Glutamatergic neuron (in vitro differentiated cells): ENCODE data around the gene CST5. TPM values are rescaled to one million over a fixed set of nuclear protein-coding genes. Genes with fewer than 3 reads are reported as not detected.
A peak's percentile ranks its signal among the peaks of the same experiment; 100 is the strongest.
"Not testable (repeated sequence)": the region's sequence is repeated elsewhere in the genome, so short reads cannot be mapped to it uniquely, and the experiment has no call there.

Source experiments
- DNase-seq: peaks from one replicate; pipeline ENCODE4 v3.0.0; 2022
- H3K27ac Mint-ChIP-seq: one replicate; pipeline ENCODE4 v1.8.0; 2020; ENCODE audit warnings: mild to moderate bottlenecking, mixed read lengths, inconsistent platforms; ENCODE audit not compliant: unreplicated experiment
- H3K27me3 Mint-ChIP-seq: one replicate; pipeline ENCODE4 v1.8.0; 2020; ENCODE audit warnings: mild to moderate bottlenecking, moderate library complexity, mixed read lengths, inconsistent platforms; ENCODE audit not compliant: unreplicated experiment
- H3K36me3 Mint-ChIP-seq: one replicate; pipeline ENCODE4 v1.8.0; 2020; ENCODE audit warnings: mild to moderate bottlenecking, mixed read lengths, inconsistent platforms; ENCODE audit not compliant: unreplicated experiment
- H3K4me1 Mint-ChIP-seq: one replicate; pipeline ENCODE4 v1.8.0; 2020; ENCODE audit warnings: mild to moderate bottlenecking, low read depth, mixed read lengths, inconsistent platforms; ENCODE audit not compliant: unreplicated experiment
- H3K4me3 Mint-ChIP-seq: one replicate; pipeline ENCODE4 v1.8.0; 2020; ENCODE audit warnings: mild to moderate bottlenecking, mixed read lengths, inconsistent platforms; ENCODE audit not compliant: unreplicated experiment
- H3K9me3 Mint-ChIP-seq: one replicate; pipeline ENCODE4 v1.8.0; 2020; ENCODE audit warnings: mild to moderate bottlenecking, moderate library complexity, mixed read lengths, inconsistent platforms; ENCODE audit not compliant: unreplicated experiment
- total RNA-seq: library from RNA; stranded (reverse); fragmentation: NEBNext Ultra II Directional; extraction: Animal tissue kit (Norgen Biotek cat#: 25700); gene quantifications from one replicate; pipeline ENCODE4 v1.2.1, GENCODE V29; 2021; ENCODE audit not compliant: unreplicated experiment
- TF ChIP-seq, protein P1 (sequence below): fragments of 200-600 bp; sonication (generic); IDR thresholded peaks from one replicate; pipeline ENCODE4 v1.5.0; 2021; ENCODE audit not compliant: partially characterized antibody, unreplicated experiment

Gene CST5
- total RNA-seq, 1 donor from 2014 or later, result not detected

DNA sequence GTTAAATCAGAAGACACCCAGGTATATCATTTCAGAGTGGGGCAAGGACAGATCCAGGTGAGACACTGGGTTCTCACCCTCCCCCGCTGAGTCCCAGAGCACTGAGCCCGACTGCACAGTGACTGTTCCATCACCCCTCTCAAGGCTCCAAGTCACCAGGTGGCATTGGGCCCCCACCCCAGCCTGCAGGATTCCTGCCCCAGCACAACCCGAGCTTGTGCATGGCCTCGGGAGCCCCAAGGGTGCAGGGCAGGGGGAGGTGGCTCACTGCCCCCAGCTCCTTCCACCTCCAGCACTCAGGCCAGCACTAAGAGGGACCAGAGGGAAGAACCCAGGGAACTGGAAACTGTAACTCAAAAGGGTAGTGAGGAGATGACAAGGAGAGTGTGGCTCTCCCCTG lies 39.3 kb upstream of the CST5 start:
- peaks cover 4% of the 10 kb centered on the region for H3K36me3 Mint-ChIP-seq
- H3K4me1 Mint-ChIP-seq, result peaks cover 47% of the 10 kb centered on the region
- TF ChIP-seq, protein P1, sequence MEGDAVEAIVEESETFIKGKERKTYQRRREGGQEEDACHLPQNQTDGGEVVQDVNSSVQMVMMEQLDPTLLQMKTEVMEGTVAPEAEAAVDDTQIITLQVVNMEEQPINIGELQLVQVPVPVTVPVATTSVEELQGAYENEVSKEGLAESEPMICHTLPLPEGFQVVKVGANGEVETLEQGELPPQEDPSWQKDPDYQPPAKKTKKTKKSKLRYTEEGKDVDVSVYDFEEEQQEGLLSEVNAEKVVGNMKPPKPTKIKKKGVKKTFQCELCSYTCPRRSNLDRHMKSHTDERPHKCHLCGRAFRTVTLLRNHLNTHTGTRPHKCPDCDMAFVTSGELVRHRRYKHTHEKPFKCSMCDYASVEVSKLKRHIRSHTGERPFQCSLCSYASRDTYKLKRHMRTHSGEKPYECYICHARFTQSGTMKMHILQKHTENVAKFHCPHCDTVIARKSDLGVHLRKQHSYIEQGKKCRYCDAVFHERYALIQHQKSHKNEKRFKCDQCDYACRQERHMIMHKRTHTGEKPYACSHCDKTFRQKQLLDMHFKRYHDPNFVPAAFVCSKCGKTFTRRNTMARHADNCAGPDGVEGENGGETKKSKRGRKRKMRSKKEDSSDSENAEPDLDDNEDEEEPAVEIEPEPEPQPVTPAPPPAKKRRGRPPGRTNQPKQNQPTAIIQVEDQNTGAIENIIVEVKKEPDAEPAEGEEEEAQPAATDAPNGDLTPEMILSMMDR, result no peak
- H3K9me3 Mint-ChIP-seq, result peaks cover 11% of the 10 kb centered on the region
- H3K27me3 Mint-ChIP-seq, result peaks cover 6% of the 10 kb centered on the region
- no peak overlapping the region for H3K27ac Mint-ChIP-seq
- no peak for DNase-seq
- no peak overlapping the region for H3K4me3 Mint-ChIP-seq

DNA sequence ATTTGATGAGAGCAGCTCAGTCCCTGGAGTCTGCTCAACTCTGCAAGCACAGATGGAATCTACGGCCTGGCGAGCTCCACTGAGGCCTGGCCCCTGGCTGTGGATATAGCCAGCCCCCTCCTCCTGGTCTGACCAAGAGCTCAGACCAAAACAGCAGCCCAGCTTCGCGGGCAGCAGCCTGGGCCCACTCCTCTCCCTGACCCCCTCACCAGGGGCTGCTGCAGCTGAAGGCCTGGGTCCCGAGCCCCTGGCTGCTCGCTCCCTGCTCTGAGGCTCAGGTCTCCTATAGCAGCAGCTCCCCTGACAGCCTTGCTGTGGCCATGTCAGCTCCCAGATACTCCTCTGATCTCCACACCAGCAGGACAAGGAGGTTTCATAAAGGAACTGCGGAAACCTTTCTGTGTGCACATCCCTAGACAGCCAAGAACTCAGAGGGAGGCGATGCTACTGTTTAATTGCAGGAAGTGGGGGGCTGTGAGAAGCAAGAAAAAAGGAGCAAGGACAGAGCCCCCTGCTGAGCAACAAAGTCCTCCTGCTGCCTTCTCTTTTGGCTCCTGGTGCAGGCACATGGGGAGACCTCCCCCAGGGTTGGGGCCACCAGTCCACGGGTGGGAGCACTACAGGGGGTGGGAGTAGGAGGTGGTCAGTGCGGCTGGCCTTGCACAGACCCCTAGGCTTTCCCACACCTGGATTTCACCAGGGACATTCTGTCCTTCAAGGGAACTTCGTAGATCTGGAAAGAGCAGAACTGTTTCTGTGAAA lies 38.7 kb upstream of the CST5 start:
- Mint-ChIP-seq H3K36me3 (peaks cover 4% of the 10 kb centered on the region), H3K4me3 (peak overlapping the region; percentile 82), H3K4me1 (peaks cover 47% of the 10 kb centered on the region), H3K27ac (peak overlapping the region; percentile 62), H3K27me3 (peaks cover 6% of the 10 kb centered on the region), H3K9me3 (peaks cover 11% of the 10 kb centered on the region)
- TF ChIP-seq, protein P1, result no peak
- DNase-seq, result peak; percentile 40

DNA sequence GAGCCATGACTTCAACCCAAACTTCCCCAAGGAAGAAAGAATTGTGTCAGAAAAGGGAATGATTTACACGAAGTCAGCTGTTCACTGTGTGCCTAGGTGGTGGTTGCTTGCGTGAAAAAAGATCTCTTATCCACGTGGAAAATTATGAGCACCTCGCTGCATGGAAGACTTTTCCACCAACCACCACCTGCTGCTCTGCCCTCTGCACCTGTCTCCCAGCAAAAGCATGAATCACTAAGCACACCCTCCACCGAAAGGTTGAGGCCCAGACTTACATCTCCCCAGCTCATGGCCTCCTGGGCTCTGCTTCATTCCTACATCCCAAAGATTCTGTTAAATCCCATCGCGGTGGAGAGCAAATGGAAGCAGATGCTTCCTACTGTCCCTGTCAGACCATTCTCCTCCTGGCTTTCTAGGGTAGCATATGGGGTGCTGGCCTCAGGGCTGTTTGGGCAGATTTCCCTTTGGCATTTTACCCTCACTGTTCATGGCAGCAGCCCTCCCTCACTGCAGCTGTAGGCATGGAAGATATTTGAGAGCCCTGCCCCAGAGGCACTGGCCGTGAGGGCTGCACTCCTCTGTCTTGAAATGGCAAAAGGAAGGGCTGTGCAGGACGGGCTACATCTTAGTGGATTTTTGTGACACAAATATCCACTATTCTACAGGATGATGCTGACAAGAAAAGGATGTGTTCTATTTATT lies 37.6 kb upstream of the CST5 start:
- DNase-seq, result no peak
- TF ChIP-seq, protein P1, result no peak
- Mint-ChIP-seq H3K27ac (peak overlapping the region; percentile 81), H3K36me3 (no peaks in the 10 kb centered on the region), H3K4me1 (peaks cover 47% of the 10 kb centered on the region), H3K27me3 (peaks cover 5% of the 10 kb centered on the region), H3K4me3 (peak overlapping the region; percentile 20), H3K9me3 (peaks cover 6% of the 10 kb centered on the region)

DNA sequence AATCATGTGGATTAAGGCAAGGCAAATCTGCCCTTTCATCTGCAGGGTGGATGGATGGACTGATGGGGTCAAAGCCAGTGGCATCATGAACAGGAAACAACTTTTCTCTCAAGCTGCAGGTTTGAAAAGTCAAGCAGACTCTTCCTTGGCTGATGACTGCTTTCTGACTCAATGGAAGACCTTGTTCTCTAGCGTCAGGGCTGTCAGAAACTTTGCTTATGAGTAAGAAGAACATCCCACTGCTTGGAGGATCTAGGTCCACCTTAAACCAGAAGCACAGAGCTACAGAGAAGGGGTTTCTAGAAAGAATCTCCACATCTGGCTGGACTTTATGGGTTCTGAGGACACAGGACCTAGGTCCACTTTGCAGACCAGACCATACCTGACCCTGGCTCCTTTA lies 36.3 kb upstream of the CST5 start:
- Mint-ChIP-seq H3K4me1 (peaks cover 42% of the 10 kb centered on the region), H3K9me3 (peaks cover 6% of the 10 kb centered on the region), H3K27ac (no peak overlapping the region), H3K27me3 (peaks cover 6% of the 10 kb centered on the region), H3K36me3 (no peaks in the 10 kb centered on the region), H3K4me3 (no peak overlapping the region)
- TF ChIP-seq, protein P1, result no peak
- DNase-seq, result no peak

DNA sequence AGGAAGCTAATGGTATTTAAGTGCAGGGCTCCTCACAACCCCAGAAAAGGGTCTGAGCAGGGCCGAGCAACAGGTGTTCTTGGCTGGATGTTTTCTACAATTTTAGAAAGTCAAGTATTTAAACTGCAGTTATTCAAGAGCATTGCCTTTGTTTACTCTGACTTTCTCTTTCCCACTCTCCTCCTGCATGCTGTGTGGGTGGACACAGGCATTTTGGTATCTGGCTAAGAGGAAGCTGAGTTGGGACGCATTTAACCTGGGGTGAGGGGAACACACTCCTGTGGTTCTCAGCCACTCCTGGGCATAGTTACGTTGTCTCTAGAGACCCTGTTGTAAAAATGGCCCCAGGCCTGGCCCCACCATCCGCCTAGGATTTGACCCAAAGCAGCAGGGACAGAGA lies 34.9 kb upstream of the CST5 start:
- not testable (repeated sequence) for H3K27me3 Mint-ChIP-seq, H3K9me3 Mint-ChIP-seq

More for the DNA sequence above, 34.9 kb upstream of the CST5 start:
- not testable (repeated sequence) for H3K4me3 Mint-ChIP-seq, H3K36me3 Mint-ChIP-seq, DNase-seq, H3K27ac Mint-ChIP-seq
- H3K4me1 Mint-ChIP-seq, result peaks cover 34% of the 10 kb centered on the region
